HG02642 (cell line): Measurements from ENCODE around the gene DPP7.

Experiments used
- ATAC-seq: cut with Tn5 transposase; IDR thresholded peaks from one replicate; pipeline ENCODE4 v1.9.1; 2021; ENCODE audit warnings: mild to moderate bottlenecking; ENCODE audit not compliant: unreplicated experiment, poor library complexity

Gene DPP7

DNA sequence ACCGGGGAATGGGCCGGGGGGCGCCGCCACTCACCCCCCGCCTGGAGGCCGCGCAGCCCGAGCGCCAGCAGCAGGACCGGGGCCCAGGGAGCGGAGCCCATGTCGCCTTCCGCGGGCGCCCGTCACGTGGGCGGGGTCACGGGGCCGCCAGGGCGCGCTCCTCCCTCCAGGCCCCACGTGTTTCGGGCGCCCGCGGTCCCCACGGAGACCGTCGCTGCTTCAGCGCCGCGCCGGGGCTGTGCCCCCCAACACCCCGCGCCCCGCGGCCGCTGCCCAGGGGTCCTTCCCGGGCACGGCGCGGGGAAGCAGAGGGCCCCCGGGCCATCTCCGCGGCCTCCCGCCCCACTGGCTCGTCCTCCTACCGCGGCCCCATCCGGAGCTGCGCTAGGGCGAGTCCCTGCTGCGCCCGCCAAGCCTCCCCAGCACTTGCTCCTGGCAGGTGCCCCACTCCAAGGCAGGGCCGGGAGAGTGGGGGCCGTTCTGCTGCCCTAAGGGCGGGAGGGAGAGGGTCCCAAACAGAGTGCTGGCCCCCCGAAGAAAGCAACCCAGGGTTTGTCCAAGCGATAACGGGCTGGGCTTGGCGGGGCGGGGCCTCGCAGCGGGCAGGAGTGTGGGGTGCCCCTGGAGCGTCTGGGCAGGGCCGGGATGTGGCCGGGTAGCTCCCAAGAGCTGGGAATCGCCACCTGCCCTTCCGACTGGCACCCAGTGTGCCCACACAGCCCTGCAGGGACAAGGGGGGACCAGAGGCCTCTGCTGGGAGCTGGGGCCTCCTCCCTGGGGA, at the start of gene DPP7:
Gene DPP7, minus strand, starts transcription at position 121 of the 781 bp plus-strand sequence. Its CDS starts 20 bp downstream, at position 101.
- ATAC-seq = peak; percentile 74

DNA sequence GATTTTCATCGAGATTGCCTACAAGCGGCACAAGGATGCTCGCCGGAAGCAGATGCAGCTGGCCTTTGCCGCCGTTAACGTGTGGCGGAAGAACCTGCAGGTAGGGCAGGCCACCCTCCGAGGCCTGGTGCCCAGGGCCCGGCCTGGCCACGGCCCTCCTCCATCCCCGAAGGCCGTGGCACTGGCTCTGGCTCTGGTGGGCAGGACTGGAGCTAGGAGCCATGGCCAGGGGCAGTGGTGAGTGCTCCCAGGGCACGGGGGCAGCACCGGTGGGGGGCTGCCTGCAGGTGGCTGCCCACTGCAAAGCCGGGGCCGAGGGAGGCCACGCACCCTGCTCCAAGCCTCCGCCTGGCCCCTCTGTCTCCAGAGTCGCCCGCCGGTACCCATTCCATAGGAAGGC, 49.3 kb upstream of the DPP7 start:
- ATAC-seq = no peak

DNA sequence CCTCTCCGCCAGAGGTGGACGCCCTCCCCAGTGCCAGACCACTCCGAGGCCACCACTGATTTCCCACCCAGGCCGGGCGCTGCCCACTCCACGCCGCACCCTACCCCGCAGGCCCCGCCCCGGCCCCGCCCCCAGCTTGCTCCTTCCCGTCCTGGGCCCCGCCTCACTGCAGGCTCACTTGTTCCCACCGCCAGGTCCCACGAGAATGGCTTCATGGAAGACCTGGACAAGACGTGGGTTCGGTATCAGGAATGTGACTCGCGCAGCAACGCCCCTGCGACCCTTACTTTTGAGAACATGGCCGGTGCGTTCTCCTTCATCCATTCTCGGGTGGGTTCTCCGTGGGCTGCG, 48.8 kb upstream of the DPP7 start:
- no peak for ATAC-seq

DNA sequence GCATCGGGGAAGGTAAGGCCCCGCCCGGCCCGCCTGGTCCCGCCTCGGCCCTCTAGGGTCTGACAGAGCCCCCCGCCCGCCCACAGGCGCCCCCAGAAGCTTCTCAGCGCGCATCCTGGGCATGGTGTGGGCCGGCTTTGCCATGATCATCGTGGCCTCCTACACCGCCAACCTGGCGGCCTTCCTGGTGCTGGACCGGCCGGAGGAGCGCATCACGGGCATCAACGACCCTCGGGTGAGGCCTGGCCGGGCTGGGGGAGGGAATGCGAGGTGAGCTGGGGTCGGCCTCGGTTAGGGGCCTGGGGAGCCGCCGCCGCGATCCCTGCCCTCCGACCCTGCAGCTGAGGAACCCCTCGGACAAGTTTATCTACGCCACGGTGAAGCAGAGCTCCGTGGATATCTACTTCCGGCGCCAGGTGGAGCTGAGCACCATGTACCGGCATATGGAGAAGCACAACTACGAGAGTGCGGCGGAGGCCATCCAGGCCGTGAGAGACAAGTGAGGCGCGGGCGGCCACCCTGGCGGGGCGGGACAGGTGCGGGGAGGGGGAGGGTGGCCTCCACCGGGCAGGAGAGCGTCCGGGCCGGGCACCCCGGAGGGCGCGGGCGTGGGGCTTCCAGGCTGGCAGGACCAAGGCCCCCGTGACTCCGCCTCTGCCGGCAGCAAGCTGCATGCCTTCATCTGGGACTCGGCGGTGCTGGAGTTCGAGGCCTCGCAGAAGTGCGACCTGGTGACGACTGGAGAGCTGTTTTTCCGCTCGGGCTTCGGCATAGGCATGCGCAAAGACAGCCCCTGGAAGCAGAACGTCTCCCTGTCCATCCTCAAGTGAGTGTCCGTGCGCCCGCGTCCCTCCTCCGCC, 48.2 kb upstream of the DPP7 start:
- no peak for ATAC-seq

DNA sequence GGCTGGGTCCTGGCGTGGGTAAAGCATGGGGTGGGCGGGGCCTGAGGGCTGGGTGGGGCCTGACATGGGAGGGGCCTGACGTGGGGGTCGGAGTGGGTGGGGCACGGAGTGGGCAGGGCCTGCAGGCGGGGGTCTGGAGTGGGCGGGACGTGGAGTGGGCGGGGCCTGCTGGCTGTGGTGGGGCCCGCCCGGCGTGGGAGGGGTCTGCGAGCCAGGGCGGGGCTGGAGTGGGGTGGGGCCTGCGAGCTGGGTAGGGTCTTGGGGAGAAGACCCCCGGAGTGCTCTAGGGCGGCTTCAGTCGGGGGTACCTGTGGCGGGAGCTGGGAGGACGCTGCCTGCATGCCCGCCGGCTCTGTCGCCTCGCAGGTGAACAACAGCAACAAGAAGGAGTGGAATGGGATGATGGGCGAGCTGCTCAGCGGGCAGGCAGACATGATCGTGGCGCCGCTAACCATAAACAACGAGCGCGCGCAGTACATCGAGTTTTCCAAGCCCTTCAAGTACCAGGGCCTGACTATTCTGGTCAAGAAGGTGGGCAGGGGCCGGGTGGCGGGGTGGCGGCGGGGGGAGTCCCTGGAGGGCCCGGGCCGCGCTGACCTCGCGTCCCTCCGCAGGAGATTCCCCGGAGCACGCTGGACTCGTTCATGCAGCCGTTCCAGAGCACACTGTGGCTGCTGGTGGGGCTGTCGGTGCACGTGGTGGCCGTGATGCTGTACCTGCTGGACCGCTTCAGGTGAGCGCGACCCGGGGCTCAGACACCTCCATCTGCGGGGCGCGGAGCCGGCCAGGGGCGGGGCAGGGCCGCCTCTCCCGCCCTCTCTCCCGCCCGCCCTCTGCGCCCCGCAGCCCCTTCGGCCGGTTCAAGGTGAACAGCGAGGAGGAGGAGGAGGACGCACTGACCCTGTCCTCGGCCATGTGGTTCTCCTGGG, 47.3 kb upstream of the DPP7 start:
- ATAC-seq = no peak

DNA sequence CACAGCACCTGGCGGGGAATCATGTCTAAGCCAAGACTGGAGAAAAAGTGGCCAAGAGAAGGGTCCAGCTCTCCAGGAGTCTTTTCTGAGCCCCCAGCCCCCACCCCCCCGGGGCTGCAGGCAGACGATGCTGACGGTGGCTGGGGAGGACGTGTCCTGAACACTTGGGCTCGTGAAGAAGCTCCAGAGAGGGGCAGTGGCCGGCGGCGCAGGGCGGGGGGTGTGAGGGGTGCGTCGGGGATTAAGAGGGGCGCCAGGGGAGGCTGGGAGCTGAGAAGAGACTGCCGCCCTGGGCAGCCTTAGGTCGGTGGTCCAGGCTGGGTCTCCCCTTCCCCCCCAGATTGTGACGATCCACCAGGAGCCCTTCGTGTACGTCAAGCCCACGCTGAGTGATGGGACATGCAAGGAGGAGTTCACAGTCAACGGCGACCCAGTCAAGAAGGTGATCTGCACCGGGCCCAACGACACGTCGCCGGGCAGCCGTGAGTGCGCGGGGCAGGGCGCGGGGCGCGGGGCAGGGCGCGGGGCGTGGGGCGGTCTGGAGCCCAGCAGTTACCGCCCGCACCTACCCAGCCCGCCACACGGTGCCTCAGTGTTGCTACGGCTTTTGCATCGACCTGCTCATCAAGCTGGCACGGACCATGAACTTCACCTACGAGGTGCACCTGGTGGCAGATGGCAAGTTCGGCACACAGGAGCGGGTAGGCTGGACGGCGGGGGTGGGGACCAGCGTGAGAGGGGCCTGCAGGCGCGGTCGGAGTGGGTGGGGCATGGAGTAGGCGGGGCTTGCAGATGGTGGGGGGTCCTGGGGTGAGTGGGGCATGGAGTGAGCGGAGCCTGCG, 46.4 kb upstream of the DPP7 start:
- no peak for ATAC-seq

DNA sequence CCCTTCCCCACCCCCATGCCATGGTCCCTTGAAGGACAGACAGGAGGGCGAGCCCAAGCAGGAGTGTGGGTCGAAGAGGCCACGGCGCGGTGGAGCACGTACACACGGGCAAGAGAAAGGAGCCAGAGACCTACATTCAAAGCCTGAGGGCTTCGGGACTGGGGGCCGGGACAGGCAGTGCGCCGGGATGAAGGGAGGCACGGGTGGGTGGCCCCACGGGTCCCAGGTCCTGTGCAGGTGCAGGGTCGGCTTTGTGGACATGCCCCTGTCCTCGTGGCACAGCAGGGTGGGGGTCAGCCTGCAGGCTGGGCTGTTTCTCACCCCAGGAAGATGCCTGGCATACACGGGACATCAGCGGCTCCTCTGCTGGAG, 45.5 kb upstream of the DPP7 start:
- ATAC-seq = no peak

DNA sequence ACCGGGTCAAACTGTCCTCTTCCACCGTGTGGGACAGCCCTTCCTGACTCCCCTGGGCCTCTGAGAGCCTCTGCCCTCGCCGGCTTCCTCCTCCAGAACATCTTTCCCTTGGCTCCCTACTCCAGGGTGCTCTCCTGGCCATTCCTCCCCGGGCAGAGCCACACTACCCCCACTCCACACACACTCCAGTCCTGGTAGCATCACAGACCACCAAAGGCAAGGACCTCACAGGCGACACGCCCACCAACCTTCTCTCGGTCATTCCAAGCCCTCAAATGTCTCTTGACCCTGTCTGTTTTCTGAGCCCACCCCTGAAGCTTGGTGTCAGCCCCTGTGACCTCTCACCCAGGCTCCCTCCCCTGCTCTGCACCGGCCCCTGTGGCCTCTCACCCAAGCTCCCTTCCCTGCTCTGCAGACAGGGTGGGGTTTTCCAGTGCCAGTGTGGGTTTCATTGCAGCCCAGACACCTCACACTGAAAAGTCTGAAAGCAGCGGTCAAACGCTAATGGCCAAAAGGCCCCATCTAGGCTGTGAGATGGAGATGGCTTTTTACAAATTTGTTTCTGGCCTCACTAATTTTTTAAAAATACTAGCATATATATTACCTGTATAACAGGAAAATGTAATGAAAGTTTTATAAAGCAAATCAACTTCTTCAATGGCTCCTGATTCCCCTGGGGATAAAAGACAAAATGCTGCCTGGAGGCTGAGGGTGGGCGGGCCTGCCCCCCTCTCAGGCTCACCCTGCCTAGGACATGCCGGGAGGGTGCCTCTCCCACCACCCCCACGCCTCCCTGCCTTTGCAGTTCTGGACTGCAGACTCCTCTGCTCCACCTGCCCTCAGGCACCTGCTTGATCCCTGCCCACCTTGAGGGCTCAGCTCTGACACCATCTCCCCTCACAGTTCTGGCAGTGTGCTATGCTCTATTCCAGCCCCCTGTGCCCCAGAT, 44.8 kb upstream of the DPP7 start:
- ATAC-seq = no peak

DNA sequence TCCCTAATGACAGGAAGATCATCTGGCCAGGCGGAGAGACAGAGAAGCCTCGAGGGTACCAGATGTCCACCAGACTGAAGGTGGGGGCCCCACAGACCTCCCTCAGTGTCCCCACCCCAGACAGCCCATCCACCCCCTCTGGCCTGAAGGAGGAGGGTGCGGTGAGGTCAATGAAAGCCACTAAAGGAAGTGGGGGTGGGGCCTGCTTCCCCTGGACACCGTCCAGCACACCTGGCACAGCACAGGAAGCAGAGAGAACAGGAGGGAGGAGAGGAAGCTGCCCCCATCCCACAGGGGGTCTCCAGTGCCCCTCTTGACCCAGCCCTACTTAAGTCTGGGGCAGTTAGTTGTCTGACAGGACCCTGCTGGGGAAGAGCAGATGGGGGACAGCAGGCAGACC, 44.1 kb upstream of the DPP7 start:
- ATAC-seq = no peak

DNA sequence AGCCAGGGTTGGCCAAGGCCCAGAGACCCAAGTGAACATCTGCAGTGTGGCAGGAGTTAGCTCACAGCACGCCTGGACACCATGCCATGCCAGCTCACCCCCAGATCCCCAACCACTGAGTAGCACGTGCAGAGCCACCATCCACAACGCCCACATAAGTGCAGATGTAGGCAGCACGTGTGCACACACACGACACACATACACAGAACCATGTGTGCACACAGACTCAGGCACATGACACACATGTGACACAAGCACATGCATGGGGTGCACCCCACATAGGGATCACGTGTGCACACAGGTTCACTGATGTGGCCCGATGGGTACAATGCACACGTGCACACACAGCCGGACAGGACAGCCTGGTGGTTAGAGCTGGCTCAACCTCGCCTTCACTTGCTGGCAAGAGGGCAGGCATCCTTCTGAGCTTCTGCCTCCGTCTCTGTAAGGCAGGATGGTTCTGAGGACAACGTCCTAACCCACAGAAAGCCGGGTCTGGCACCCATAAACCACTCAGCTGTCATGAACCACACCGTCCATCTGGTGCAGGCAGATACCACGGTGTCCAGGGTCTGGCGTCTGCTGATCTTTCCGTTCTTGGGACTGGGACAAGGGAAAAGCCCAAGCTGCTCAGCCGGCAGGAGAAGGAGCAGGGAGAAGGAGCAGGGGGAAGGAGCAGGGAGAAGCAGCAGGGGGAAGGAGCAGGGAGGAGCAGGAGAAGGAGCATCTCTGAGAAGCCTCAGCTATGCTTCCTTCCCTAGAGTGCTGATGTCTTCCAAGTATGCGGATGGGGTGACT, 43.3 kb upstream of the DPP7 start:
- no peak for ATAC-seq

DNA sequence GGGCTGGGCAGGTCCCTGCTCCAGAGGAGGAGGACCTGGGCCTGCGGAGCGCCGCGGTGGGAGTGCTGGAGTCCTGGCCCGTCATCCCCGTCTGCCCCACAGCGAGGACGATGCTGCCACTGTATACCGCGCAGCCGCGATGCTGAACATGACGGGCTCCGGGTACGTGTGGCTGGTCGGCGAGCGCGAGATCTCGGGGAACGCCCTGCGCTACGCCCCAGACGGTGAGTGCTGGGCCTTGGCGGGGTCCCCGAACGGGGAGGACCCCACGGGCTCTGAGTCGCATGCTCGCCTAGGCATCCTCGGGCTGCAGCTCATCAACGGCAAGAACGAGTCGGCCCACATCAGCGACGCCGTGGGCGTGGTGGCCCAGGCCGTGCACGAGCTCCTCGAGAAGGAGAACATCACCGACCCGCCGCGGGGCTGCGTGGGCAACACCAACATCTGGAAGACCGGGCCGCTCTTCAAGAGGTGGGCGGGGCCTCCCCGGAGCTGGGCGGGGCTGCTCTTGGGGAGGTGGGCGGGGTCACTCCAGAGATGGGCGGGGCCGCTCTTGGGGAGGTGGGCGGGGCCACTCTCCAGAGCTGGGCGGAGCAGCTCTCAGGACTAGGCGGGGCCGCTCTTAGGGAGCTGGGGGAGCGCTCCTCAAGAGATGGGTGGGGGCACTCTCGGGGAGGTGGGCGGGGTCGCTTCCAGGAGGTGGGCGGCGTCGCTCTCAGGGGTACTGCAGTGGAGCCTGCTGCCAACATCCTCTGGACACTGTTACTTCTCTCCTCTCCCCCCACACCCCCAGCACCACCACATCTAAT, 42.2 kb upstream of the DPP7 start:
- peak; percentile 40 for ATAC-seq

DNA sequence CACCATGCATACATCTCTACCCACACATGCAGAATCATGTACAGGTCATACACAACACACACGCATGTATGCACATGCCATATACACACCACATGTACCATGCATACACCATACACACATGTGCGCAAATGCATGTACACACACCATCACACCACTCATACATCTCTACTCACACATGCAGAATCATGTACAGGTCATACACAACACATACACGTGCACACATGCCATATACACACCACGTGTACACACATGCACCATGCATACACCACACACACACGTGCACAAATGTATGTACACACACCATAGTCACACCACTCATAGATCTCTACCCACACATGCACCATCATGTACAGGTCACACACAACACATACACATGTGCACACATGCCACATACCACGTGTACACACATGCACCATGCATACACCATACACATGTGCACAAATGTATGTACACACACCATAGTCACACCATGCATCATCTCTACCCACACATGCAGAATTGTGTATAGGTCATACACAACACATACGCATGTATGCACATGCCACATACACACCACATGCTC, 38.4 kb upstream of the DPP7 start:
- no peak for ATAC-seq

DNA sequence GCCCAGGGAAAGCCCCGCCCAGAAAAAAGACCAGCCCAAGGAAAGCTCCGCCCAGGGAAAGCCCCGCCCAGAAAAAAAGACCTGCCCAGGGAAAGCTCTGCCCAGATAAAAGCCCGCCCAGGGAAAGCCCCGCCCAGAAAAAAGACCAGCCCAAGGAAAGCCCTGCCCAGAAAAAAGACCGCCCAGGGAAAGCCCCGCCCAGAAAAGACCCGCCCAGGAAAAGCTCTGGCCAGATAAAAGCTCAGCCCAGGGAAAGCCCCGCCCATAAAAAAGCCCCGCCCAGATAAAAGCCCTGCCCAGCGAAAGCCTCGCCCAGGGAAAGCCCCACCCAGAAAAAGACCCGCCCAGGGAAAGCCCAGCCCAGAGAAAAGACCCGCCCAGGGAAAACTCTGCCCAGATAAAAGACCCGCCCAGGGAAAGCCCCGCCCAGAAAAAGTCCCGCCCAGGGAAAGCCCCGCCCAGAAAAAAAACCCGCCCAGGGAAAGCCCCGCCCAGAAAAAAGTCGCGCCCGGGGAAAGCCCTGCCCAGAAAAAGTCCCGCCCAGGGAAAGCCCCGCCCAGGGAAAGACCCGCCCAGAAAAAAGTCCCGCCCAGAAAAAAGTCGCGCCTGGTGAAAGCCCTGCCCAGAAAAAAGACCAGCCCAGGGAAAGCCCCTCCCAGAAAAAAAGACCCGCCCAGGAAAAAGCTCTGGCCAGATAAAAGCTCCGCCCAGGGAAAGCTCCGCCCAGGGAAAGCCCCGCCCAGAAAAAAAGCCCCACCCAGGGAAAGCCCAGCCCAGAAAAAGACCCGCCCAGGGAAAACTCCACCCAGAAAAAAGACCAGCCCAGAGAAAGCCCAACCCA, 36.3 kb upstream of the DPP7 start:
- ATAC-seq = peak; percentile 49

DNA sequence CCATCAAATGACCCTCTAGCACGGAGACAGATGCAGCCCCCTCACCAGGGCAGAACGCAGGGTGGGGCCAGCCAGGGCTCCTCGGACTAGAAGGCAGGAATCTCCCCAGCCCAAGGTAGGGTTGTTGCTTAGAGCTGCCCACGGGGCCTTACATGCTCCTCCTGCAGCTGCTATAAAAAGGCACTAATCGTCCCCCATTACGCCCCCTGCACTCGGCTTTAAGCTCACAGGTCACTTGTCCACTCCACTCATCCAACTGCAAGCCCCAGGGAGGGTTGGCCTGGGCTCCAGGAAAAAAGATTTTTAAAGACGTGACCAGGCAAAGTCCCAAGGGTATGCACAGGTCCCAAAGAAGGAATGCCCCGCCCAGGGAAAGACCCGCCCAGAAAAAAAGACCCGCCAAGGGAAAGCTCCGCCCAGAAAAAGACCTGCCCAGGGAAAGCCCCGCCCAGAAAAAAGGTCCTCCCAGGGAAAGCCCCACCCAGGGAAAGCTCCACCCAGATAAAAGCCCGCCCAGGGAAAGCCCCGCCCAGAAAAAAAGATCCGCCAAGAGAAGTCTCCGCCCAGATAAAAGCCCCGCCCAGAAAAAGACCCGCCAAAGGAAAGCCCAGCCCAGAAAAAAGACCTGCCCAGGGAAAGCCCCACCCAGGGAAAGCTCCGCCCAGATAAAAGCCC, 35.5 kb upstream of the DPP7 start:
- peak; percentile 27 for ATAC-seq

DNA sequence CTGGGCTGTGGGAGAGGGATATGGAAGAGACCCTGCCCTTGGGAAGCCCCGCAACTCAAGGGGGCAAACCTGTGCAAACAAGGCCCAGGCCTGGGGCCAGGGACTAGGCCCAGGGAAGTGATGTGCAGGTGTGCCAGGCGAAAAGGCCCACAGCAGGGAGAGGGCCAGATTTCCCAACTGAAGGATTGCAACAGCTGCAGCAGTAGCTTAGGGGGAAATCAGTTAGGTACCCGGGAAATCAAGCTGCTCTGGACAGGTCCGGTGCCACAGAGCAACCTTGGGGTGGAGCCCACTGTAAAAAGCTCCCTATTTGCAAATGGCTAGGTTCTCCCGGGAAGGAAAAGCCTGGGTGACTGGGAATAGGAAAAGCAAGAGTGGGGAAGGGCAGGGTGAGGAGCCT, 34.8 kb upstream of the DPP7 start:
- no peak for ATAC-seq
